Neural cell (in vitro differentiated cells): ENCODE measurements around the gene RTTN.

Experiments
- EZH2 ChIP-seq: fragments of 200-600, 300-800 bp; shearing (Covaris generic), sonication (generic); IDR thresholded peaks from 2 replicates; pipeline ENCODE4 v1.6.1; 2014; ENCODE audit warnings: antibody characterized with exemption, low read length, borderline replicate concordance, mild to moderate bottlenecking; ENCODE audit not compliant: insufficient read depth, poor library complexity, severe bottlenecking
- POLR2AphosphoS5 ChIP-seq: IDR thresholded peaks from 2 replicates; pipeline ENCODE4 v1.6.1; 2012
- TAF1 ChIP-seq: IDR thresholded peaks from 2 replicates; pipeline ENCODE4 v1.6.1; 2012; ENCODE audit warnings: low read depth
- TF ChIP-seq, protein P1 (sequence below): fragments of 450-650 bp; IDR thresholded peaks from 2 replicates; pipeline ENCODE4 v1.5.1; 2014; ENCODE audit warnings: antibody characterized with exemption, mild to moderate bottlenecking, moderate library complexity; ENCODE audit not compliant: poor library complexity, severe bottlenecking

DNA sequence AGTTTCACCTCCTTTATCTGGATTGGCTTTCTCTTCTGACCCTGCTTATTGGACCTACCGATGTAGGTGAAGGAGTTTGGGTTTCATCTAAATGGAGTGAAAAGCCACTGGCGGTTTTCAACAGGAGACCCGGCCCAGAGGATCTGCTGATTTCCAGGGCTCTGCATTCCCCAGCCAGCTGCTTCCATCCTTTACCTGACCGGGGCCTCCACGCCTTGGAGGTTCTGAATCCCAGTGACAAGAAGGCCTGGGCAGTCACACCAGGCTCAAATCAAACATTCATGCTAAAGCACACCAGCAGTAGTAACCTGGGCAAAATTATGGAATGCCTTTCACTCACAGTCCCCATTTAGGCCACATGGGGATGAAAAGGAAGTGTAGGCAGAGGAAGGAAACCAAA is 30.0 kb upstream of the RTTN start:
- TF ChIP-seq, protein P1, sequence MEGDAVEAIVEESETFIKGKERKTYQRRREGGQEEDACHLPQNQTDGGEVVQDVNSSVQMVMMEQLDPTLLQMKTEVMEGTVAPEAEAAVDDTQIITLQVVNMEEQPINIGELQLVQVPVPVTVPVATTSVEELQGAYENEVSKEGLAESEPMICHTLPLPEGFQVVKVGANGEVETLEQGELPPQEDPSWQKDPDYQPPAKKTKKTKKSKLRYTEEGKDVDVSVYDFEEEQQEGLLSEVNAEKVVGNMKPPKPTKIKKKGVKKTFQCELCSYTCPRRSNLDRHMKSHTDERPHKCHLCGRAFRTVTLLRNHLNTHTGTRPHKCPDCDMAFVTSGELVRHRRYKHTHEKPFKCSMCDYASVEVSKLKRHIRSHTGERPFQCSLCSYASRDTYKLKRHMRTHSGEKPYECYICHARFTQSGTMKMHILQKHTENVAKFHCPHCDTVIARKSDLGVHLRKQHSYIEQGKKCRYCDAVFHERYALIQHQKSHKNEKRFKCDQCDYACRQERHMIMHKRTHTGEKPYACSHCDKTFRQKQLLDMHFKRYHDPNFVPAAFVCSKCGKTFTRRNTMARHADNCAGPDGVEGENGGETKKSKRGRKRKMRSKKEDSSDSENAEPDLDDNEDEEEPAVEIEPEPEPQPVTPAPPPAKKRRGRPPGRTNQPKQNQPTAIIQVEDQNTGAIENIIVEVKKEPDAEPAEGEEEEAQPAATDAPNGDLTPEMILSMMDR = no peak
- TF ChIP-seq EZH2 = no peak
- no peak for TF ChIP-seq TAF1
- TF ChIP-seq POLR2AphosphoS5 = no peak
